Transverse colon (tissue), 4 donors: Measurements from ENCODE around the gene KLHL22.

Source experiments
- CTCF ChIP-seq, 5 experiments: fragments of 200-600 bp in 3 of 5; fragments of 450-650 bp in 2 of 5; sonication (generic) in 3 of 5; IDR thresholded peaks; 1 replicate in 2 of 5; 2 replicates in 3 of 5; pipeline ENCODE4 v1.5.1; 2016 to 2017; ENCODE audit warnings: antibody characterized with exemption in 5 of 5, inconsistent platforms in 3 of 5, mild to moderate bottlenecking in 2 of 5, moderate library complexity in 1 of 5
- EP300 ChIP-seq: sonication (generic); formaldehyde crosslinking; IDR thresholded peaks from one replicate; pipeline ENCODE4 v1.6.1; 2017; ENCODE audit warnings: antibody characterized with exemption, low read depth
- POLR2A ChIP-seq: fragments of 450-650 bp; IDR thresholded peaks from one replicate; pipeline ENCODE4 v1.6.1; 2016; ENCODE audit warnings: antibody characterized with exemption, mild to moderate bottlenecking, moderate library complexity
- POLR2AphosphoS5 ChIP-seq, 3 donors: sonication (generic); formaldehyde crosslinking; IDR thresholded peaks; one replicate each; pipeline ENCODE4 v1.6.1; 2016; ENCODE audit warnings: antibody characterized with exemption in 3 of 3

- TF ChIP-seq CTCF (IDR thresholded peaks at IDR 0.05): no peak
- TF ChIP-seq POLR2A: no peak
- no peak for TF ChIP-seq EP300
- no peak for TF ChIP-seq POLR2AphosphoS5 (IDR thresholded peaks at IDR 0.05)
These were observed 73.2 kb downstream of the KLHL22 start for GRCh38 chr22:20422271-20423007.
